ENCODE measurements around the gene C1QL4.

The C1QL4 gene

DNA sequence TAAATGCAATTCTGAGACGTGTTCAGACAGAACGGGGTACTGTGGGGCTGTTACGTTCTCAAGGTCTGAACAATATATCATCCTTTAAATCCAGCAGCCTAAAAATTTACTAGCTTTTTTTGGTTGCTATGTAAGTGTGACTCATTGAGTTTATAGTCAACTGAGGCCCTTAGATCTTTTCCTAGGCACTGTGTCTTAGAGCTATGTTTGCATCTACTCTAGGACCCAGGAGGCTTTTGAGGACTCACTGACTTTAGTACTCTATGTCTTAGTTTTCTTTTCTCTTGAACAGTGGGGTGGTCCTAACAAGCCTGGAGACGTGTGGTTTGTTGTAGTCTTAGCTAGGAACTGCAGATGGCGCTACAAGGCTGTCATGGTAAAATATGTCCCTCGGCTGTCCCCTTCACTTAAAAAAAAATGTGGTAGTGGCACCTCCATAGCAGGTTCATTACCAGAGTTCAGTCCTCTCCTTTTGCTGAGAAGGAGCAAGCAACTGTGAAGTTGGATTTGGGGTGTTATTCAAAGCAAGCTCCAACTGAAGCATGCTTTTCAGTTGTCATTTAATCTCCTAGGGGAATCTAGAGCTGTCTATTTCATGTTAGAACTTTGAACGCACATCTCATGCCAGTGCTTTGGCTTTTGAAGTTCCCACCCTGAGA, 21.6 kb upstream of the C1QL4 start:
- TF ChIP-seq, protein P1, sequence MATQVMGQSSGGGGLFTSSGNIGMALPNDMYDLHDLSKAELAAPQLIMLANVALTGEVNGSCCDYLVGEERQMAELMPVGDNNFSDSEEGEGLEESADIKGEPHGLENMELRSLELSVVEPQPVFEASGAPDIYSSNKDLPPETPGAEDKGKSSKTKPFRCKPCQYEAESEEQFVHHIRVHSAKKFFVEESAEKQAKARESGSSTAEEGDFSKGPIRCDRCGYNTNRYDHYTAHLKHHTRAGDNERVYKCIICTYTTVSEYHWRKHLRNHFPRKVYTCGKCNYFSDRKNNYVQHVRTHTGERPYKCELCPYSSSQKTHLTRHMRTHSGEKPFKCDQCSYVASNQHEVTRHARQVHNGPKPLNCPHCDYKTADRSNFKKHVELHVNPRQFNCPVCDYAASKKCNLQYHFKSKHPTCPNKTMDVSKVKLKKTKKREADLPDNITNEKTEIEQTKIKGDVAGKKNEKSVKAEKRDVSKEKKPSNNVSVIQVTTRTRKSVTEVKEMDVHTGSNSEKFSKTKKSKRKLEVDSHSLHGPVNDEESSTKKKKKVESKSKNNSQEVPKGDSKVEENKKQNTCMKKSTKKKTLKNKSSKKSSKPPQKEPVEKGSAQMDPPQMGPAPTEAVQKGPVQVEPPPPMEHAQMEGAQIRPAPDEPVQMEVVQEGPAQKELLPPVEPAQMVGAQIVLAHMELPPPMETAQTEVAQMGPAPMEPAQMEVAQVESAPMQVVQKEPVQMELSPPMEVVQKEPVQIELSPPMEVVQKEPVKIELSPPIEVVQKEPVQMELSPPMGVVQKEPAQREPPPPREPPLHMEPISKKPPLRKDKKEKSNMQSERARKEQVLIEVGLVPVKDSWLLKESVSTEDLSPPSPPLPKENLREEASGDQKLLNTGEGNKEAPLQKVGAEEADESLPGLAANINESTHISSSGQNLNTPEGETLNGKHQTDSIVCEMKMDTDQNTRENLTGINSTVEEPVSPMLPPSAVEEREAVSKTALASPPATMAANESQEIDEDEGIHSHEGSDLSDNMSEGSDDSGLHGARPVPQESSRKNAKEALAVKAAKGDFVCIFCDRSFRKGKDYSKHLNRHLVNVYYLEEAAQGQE (IDR thresholded peaks at IDR 0.05; ENCODE audit: insufficient replicate concordance, low read depth), result no peak
- TF ChIP-seq, protein P2, sequence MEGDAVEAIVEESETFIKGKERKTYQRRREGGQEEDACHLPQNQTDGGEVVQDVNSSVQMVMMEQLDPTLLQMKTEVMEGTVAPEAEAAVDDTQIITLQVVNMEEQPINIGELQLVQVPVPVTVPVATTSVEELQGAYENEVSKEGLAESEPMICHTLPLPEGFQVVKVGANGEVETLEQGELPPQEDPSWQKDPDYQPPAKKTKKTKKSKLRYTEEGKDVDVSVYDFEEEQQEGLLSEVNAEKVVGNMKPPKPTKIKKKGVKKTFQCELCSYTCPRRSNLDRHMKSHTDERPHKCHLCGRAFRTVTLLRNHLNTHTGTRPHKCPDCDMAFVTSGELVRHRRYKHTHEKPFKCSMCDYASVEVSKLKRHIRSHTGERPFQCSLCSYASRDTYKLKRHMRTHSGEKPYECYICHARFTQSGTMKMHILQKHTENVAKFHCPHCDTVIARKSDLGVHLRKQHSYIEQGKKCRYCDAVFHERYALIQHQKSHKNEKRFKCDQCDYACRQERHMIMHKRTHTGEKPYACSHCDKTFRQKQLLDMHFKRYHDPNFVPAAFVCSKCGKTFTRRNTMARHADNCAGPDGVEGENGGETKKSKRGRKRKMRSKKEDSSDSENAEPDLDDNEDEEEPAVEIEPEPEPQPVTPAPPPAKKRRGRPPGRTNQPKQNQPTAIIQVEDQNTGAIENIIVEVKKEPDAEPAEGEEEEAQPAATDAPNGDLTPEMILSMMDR (IDR thresholded peaks at IDR 0.05; ENCODE audit: insufficient read depth, low read length), result peak; percentile 68
- no peaks in the 10 kb centered on the region for H3K27me3 ChIP-seq (ENCODE audit: insufficient read depth, poor library complexity, severe bottlenecking)
- DNase-seq (ENCODE audit: low read depth in 1 of 2, low spot score in 1 of 2), result peak; percentile 47 to 55
- no peak overlapping the region for H3K4me3 ChIP-seq (replicated peaks; ENCODE audit: insufficient read depth, low read length)
- no peak overlapping the region for H3K27ac ChIP-seq (replicated peaks)

DNA sequence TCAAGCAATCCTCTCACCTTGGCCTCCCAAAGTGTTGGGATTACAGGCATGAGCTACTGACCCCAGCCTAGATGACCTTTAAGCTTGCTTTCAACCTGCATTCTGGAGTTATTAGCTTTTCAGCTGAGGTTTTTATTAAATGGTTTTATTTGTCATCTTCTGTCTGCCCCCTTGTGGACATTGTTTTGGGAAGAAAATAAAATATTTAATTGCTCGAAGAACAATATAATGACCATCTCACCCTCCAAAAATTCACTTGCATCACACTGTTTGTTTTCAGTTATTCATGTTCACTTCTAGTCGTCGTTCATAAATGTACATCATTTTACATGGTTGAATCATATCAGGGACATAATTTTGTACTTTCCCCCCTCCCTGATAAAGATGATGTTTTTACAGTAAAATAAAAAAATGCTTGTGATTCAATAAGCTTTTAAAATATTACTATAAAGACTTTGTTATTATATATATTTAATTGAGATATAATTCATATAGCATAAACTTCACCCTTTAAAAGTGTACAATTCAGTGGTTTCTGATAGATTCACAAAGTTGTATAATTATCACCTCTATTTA, 20.2 kb upstream of the C1QL4 start:
- no peak for DNase-seq (ENCODE audit: low read depth in 1 of 2, low spot score in 1 of 2)
- Histone ChIP-seq H3K27me3 (ENCODE audit: insufficient read depth, poor library complexity, severe bottlenecking) (no peaks in the 10 kb centered on the region), H3K4me3 (replicated peaks; ENCODE audit: insufficient read depth, low read length) (no peak overlapping the region), H3K27ac (replicated peaks) (no peak overlapping the region)
- TF ChIP-seq POLR2AphosphoS5 (IDR thresholded peaks at IDR 0.05; ENCODE audit: low read depth) (no peak), GABPA (IDR thresholded peaks at IDR 0.05; ENCODE audit: low read depth) (no peak), SPI1 (IDR thresholded peaks at IDR 0.05; ENCODE audit: borderline replicate concordance, low read depth) (no peak)
- TF ChIP-seq, protein P1 (IDR thresholded peaks at IDR 0.05; ENCODE audit: insufficient replicate concordance, low read depth), result no peak
- TF ChIP-seq, protein P2 (IDR thresholded peaks at IDR 0.05; ENCODE audit: insufficient read depth, low read length), result peak; percentile 8

DNA sequence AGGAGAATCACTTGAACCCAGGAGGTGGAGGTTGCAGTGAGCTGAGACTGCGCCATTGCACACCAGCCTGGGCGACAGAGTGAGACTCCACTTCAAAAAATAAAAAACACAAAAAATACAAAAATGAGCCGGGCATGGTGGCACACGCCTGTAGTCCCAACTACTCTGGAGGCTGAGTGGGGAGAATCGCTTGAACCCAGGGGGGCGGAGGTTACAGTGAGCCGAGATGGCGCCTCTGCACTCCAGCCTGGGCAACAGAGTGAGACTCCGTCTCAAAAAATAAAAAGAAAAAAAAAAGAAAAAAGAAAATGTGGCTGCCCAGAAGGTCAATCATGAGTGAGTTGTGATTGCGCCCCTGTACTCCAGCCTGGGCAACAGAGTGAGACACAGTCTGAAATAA, 18.9 kb upstream of the C1QL4 start:
- Histone ChIP-seq H3K4me3 (replicated peaks; ENCODE audit: insufficient read depth, low read length) (no peak overlapping the region), H3K27ac (replicated peaks) (no peak overlapping the region), H3K27me3 (ENCODE audit: insufficient read depth, poor library complexity, severe bottlenecking) (no peaks in the 10 kb centered on the region)
- DNase-seq (ENCODE audit: low read depth in 1 of 2, low spot score in 1 of 2), result no peak
- TF ChIP-seq, protein P2 (IDR thresholded peaks at IDR 0.05; ENCODE audit: insufficient read depth, low read length), result no peak
- TF ChIP-seq SPI1 (IDR thresholded peaks at IDR 0.05; ENCODE audit: borderline replicate concordance, low read depth), result no peak
- no peak for TF ChIP-seq GABPA (IDR thresholded peaks at IDR 0.05; ENCODE audit: low read depth)
- TF ChIP-seq, protein P1 (IDR thresholded peaks at IDR 0.05; ENCODE audit: insufficient replicate concordance, low read depth), result no peak
- TF ChIP-seq POLR2AphosphoS5 (IDR thresholded peaks at IDR 0.05; ENCODE audit: low read depth), result no peak
